Esophagus squamous epithelium (tissue), 4 donors: Measurements from ENCODE around the gene CKS2.

Experiments
- CTCF ChIP-seq, 6 experiments: fragments of 450-650 bp in 4 of 6; fragments of 200-600 bp in 2 of 6; sonication (generic) in 2 of 6; IDR thresholded peaks; one replicate each; pipeline ENCODE4 v1.5.1; 2016 to 2019; ENCODE audit warnings: antibody characterized with exemption in 6 of 6, mild to moderate bottlenecking in 4 of 6, moderate library complexity in 4 of 6
- POLR2A ChIP-seq, 4 donors: fragments of 450-650 bp; IDR thresholded peaks; one replicate each; pipeline ENCODE4 v1.6.1; 2017; ENCODE audit warnings: antibody characterized with exemption in 4 of 4, mild to moderate bottlenecking in 4 of 4, moderate library complexity in 3 of 4

GRCh38 chr9:89346696-89347095 lies 35.7 kb downstream of the CKS2 start:
- no peak for TF ChIP-seq CTCF (IDR thresholded peaks at IDR 0.05)
- TF ChIP-seq POLR2A (IDR thresholded peaks at IDR 0.05), result no peak
